ENCODE measurements around the gene SRBD1.

GRCh38 chr2:45577441-45577840, 33.6 kb downstream of the SRBD1 start:
- TF ChIP-seq POLR2A (IDR thresholded peaks at IDR 0.05) (no peak), CTCF (IDR thresholded peaks at IDR 0.05) (no peak)

Measured in lower leg skin (tissue), 3 donors.